GM12878 (cell line): ENCODE data around the gene TMA16. TPM values are rescaled to one million over a fixed set of nuclear protein-coding genes. Genes with fewer than 3 reads are reported as not detected.

Experiments used
- ATAC-seq: fragments of 200-7000 bp; cut with Tn5 transposase; 3 replicates; pipeline ENCODE4 v1.9.1; 2020; ENCODE audit warnings: mild to moderate bottlenecking, moderate library complexity
- BruUV-seq: library from RNA; stranded (reverse); fragments of 400-500 nt; replicated peaks from 2 replicates; lab custom pipeline; 2021; lab: Mats Ljungman, UMichigan
- CTCF ChIA-PET: fragments of 300-600 bp; sonication (Branson Sonifier 250); formaldehyde crosslinking; extraction: SDS; loops from one replicate; lab custom pipeline; 2021; ENCODE audit warnings: inconsistent platforms; lab: Yijun Ruan, JAX
- POLR2A ChIA-PET: fragments of 350-600 bp; formaldehyde crosslinking; extraction: SDS; loops from one replicate; lab custom pipeline; 2021; ENCODE audit warnings: inconsistent platforms; lab: Charles Lee
- RAD21 ChIA-PET: fragments of 300-600 bp; sonication (Branson Sonifier 250); formaldehyde crosslinking; loops from one replicate; lab custom pipeline; 2023; ENCODE audit warnings: antibody characterized with exemption; ENCODE audit not compliant: unreplicated experiment; lab: Charles Lee
- SMC1A ChIA-PET: fragments of 300-600 bp; sonication (Branson Sonifier 250); formaldehyde crosslinking; loops from one replicate; lab custom pipeline; 2023; ENCODE audit not compliant: unreplicated experiment, uncharacterized antibody; lab: Charles Lee
- DNase-seq: peaks from one replicate; pipeline ENCODE4 v3.0.0-alpha.2; 2011; ENCODE audit warnings: low read depth, low spot score
- FAIRE-seq: peaks from 3 replicates; lab custom pipeline; 2011; peaks lifted over from hg19 to GRCh38; lab: Jason Lieb, UNC
- H2AFZ ChIP-seq: 2 replicates; pipeline ENCODE4 v1.6.0; 2011; ENCODE audit warnings: low read depth, low read length, control low read depth; ENCODE audit not compliant: control insufficient read depth
- H3K27ac ChIP-seq: 2 replicates; pipeline ENCODE4 v1.5.1; 2011; ENCODE audit warnings: control low read depth; ENCODE audit not compliant: control insufficient read depth, insufficient read depth
- H3K27me3 ChIP-seq, 2 experiments: replicated peaks in 1 of 2; 2 replicates each; pipeline versions ENCODE4 v1.6.0 to v1.6.1; 2011; ENCODE audit warnings: low read length in 1 of 2; ENCODE audit not compliant: control insufficient read depth in 2 of 2, insufficient read depth in 2 of 2
- H3K36me3 ChIP-seq, 2 experiments: 2 replicates each; pipeline ENCODE4 v1.5.1; 2011; ENCODE audit warnings: low read length in 1 of 2; ENCODE audit not compliant: control insufficient read depth in 2 of 2, insufficient read depth in 2 of 2
- H3K4me1 ChIP-seq: 2 replicates; pipeline ENCODE4 v1.6.1; 2011; ENCODE audit warnings: mild to moderate bottlenecking, low read length, moderate library complexity, mixed read lengths; ENCODE audit not compliant: control insufficient read depth, insufficient read depth
- H3K4me2 ChIP-seq: 2 replicates; pipeline ENCODE4 v1.6.0; 2011; ENCODE audit warnings: control low read depth; ENCODE audit not compliant: control insufficient read depth, insufficient read depth
- H3K4me3 ChIP-seq: fragments of 200-600 bp; sonication (generic); 2 replicates; pipeline ENCODE4 v1.5.1; 2016
- H3K79me2 ChIP-seq: 2 replicates; pipeline ENCODE4 v1.6.0; 2011; ENCODE audit warnings: low read length; ENCODE audit not compliant: control insufficient read depth, insufficient read depth
- H3K9ac ChIP-seq: 2 replicates; pipeline ENCODE4 v1.8.0; 2011; ENCODE audit warnings: low read length, control low read depth, mixed read lengths; ENCODE audit not compliant: control insufficient read depth, insufficient read depth
- H3K9me3 ChIP-seq: replicated peaks from 3 replicates; pipeline ENCODE4 v1.5.1; 2011; ENCODE audit warnings: mild to moderate bottlenecking, low read length; ENCODE audit not compliant: control insufficient read depth, insufficient read depth
- H4K20me1 ChIP-seq: 2 replicates; pipeline ENCODE4 v1.6.0; 2011; ENCODE audit not compliant: control insufficient read depth, insufficient read depth
- BRCA1 ChIP-seq: IDR thresholded peaks from 2 replicates; pipeline ENCODE4 v1.6.1; 2011; ENCODE audit warnings: low read depth, low read length, improper control_type of control experiment
- NFXL1 ChIP-seq: fragments of 450-650 bp; IDR thresholded peaks from 2 replicates; pipeline ENCODE4 v1.6.1; 2017; ENCODE audit warnings: antibody characterized with exemption, mild to moderate bottlenecking, borderline replicate concordance
- TAF1 ChIP-seq: IDR thresholded peaks from 2 replicates; pipeline ENCODE4 v1.6.1; 2011; ENCODE audit warnings: mild to moderate bottlenecking, low read depth, low read length, borderline replicate concordance
- WGBS: methylation state at CpG from one replicate; pipeline ENCODE4 v1.1.6; 2016; ENCODE audit warnings: low lambda C conversion rate; ENCODE audit not compliant: insufficient replicate concordance, insufficient coverage; ENCODE audit errors: missing lambda C conversion rate; 5-methylcytosine and 5-hydroxymethylcytosine counted together
- in situ Hi-C: fragments of 300-500 bp; cut with MboI; formaldehyde crosslinking; loops from 9 replicates; pipeline ENCODE4 v1.14.3; 2018; ENCODE audit warnings: mixed read lengths
- intact Hi-C: fragments of 100-400 bp; cut with micrococcal nuclease; formaldehyde crosslinking; loops from one replicate; pipeline ENCODE4 v1.14.2; 2022; ENCODE audit not compliant: unreplicated experiment
- polyA plus RNA-seq, 11 experiments: library from polyadenylated mRNA; depleted of rRNA in 4 of 11; unstranded in 6 of 11; stranded (reverse) in 5 of 11; fragments of >200 nt; fragmentation: Nextera tagmentation in 4 of 11; fragmentation: Illumina TruSeq in 1 of 11; extraction: Ambion mirVana in 4 of 11; extraction: Trizol in 1 of 11; gene quantifications; 1 replicate in 1 of 11; 2 replicates in 10 of 11; pipeline versions ENCODE4 v1.2.1 to v1.2.3, GENCODE V29; 2011 to 2016; ENCODE audit warnings: inconsistent platforms in 2 of 11, missing spikeins in 2 of 11, low read depth in 1 of 11
- total RNA-seq, 4 experiments: library from RNA; depleted of rRNA in 3 of 4; stranded (reverse); fragments of >200 nt in 3 of 4; fragmentation: Illumina TruSeq in 1 of 4; extraction: Trizol in 1 of 4; gene quantifications; 2 replicates each; pipeline versions ENCODE4 v1.2.1 to v1.2.3, GENCODE V29; 2013 to 2021

TMA16 gene
- total and polyA plus RNA-seq, 10 of the 15 experiments (the other 5 are each of a cell fraction or from before 2014, with no cell fraction given): 37.9 to 91.0 (median 55.8) TPM

DNA sequence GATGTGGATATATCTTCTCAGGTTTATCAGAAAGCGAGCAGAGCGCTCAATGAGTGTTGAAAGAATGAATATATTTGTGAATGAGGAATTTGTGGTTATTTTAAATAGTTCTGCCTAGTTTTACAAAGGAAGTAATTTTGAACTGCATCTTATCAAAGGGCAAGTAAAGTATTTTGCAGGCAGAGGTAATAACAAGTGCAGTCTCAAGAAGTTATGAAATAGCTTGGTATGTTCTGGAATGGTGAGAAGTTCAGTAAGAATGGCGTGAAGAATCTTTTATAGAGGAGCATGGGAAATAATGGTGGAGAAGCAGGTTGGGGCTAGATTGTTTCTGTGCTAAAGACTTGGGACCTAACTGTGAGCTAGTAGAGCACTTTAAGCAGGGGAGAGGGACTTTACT, 10.9 kb downstream of the TMA16 start:
- peak; percentile 11; the same call in 2 of the 3 replicates for ATAC-seq
- no peak overlapping the region for H3K9ac ChIP-seq
- POLR2A ChIA-PET: interaction anchor here (1.0 to 1.9 kb wide), 2 partner anchors 8 to 9 kb away, joined by 3 to 6 read pairs; no protein-coding TSS in a partner anchor

GRCh38 chr4:163515198-163515597, 20.7 kb downstream of the TMA16 start:
- Histone ChIP-seq H3K4me1 (no peaks in the 10 kb centered on the region), H3K27me3 (no peaks in the 10 kb centered on the region), H3K36me3 (peaks cover 9 to 37% of the 10 kb centered on the region in 2 experiments), H3K4me3 (no peak overlapping the region), H3K79me2 (peaks cover 9% of the 10 kb centered on the region), H3K27ac (no peak overlapping the region), H3K9me3 (no peaks in the 10 kb centered on the region), H3K9ac (no peak overlapping the region), H4K20me1 (no peaks in the 10 kb centered on the region), H2AFZ (no peak overlapping the region), H3K4me2 (no peak overlapping the region)
- TF ChIP-seq BRCA1 (no peak), NFXL1 (no peak)
- in situ Hi-C loops (no loop called here), intact Hi-C loops (no loop called here)
- SMC1A ChIA-PET: no interaction called here
- CTCF ChIA-PET: no interaction called here
- DNase-seq (no peak), FAIRE-seq (no peak), ATAC-seq (no peak)
- no TSS peak for BruUV-seq
- WGBS: 98% methylated on average over 8 of the region's 8 CpGs
- RAD21 ChIA-PET: no interaction called here
- POLR2A ChIA-PET: no interaction called here

More for the DNA sequence above, 10.9 kb downstream of the TMA16 start:
- Histone ChIP-seq H3K4me2 (0 out of 2 replicates have a peak overlapping the region, but pooled peaks have one; percentile 11), H3K27me3 (no peaks in the 10 kb centered on the region), H4K20me1 (peaks cover 5% of the 10 kb centered on the region; the same call in 1 of the 2 replicates), H3K27ac (no peak overlapping the region), H3K79me2 (peaks cover 67% of the 10 kb centered on the region), H3K4me1 (peaks cover 10% of the 10 kb centered on the region), H3K4me3 (no peak overlapping the region), H3K36me3 (peaks cover 4 to 10% of the 10 kb centered on the region in 2 experiments), H2AFZ (no peak overlapping the region), H3K9me3 (no peaks in the 10 kb centered on the region; the same call in 2 of the 3 replicates)
- 100% methylated on average over 3 of the region's 3 CpGs for WGBS
- ChIA-PET RAD21 (no interaction called here), SMC1A (interaction anchor here (0.8 to 3.3 kb wide), 6 partner anchors 9 to 64 kb away, joined by 3 to 19 read pairs (median 8); partner anchors contain the start of gene TMA16), CTCF (interaction anchor here (1.2 to 3.4 kb wide), 7 partner anchors 9 to 43 kb away, joined by 3 to 13 read pairs (median 5); partner anchors contain the start of gene TMA16)
- no peak for TF ChIP-seq TAF1
- intact Hi-C loops: no loop called here
- in situ Hi-C loops: no loop called here
- no TSS peak for BruUV-seq
- DNase-seq (no peak), FAIRE-seq (no peak)
